Lower leg skin (tissue), 4 donors: ENCODE measurements around the gene PDRG1. TPM values are rescaled to one million over a fixed set of nuclear protein-coding genes. Genes with fewer than 3 reads are reported as not detected.

Experiments used
- DNase-seq, 2 donors: peaks; one replicate each; pipeline ENCODE4 v3.0.0-alpha.2; 2019; ENCODE audit warnings: low spot score in 2 of 2
- H3K4me3 ChIP-seq: fragments of 200-600 bp; sonication (generic); 2 replicates; pipeline ENCODE4 v1.5.1; 2017; ENCODE audit warnings: mild to moderate bottlenecking, low read depth; ENCODE audit not compliant: poor library complexity, severe bottlenecking
- CTCF ChIP-seq, 3 donors: fragments of 450-650 bp; IDR thresholded peaks; one replicate each; pipeline ENCODE4 v1.5.1; 2016; ENCODE audit warnings: antibody characterized with exemption in 3 of 3, mild to moderate bottlenecking in 3 of 3, moderate library complexity in 2 of 3
- POLR2A ChIP-seq, 2 donors: fragments of 450-650 bp; IDR thresholded peaks; one replicate each; pipeline ENCODE4 v1.6.1; 2016 to 2017; ENCODE audit warnings: antibody characterized with exemption in 2 of 2, mild to moderate bottlenecking in 1 of 2, moderate library complexity in 1 of 2
- WGBS, 2 donors: methylation state at CpG; one replicate each; pipeline ENCODE4 v1.1.5; 2018; 5-methylcytosine and 5-hydroxymethylcytosine counted together
- intact Hi-C: fragments of 100-400 bp; cut with DNase I; formaldehyde crosslinking; loops from one replicate; pipeline ENCODE4 v1.15.0; 2023; ENCODE audit warnings: low total_unique reads
- total RNA-seq, 4 donors: library from RNA; depleted of rRNA; stranded (reverse); fragments of >200 nt; gene quantifications; one replicate each; pipeline ENCODE4 v1.1.0, GENCODE V29; 2016

Gene PDRG1
- total RNA-seq, 4 donors from 2014 or later: 10.9 to 18.0 (median 13.0) TPM

GRCh38 chr20:31908424-31908823, 43.4 kb downstream of the PDRG1 start:
- 60 to 68% methylated on average over 11 of the region's 11 CpGs for WGBS, 2 donors
- TF ChIP-seq CTCF (IDR thresholded peaks at IDR 0.05): no peak
- no peak for TF ChIP-seq POLR2A (IDR thresholded peaks at IDR 0.05)
- intact Hi-C loops: no loop called here
- no peak for DNase-seq
- no peak overlapping the region for H3K4me3 ChIP-seq

DNA sequence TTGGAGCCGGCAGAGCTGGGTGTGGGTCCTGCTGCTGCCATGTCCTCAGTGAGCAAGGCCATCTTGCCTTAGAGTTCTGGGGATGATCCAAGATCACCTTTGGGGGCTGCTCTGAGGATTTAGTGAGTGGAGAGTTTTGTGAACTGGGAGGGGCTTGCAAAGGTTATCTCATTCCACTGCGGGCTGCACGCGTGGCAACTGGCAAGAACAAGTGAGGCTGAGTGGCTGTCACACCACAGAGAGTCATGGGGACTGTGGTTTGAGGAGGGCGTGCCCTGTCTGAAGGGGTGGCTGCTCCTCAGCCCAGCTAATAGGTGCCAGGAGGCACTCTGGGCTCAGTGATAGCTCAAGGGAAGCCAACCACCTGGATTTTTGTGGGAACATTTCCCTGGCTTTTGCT, 43.8 kb downstream of the PDRG1 start:
- intact Hi-C loops: no loop called here
- no peak for DNase-seq

DNA sequence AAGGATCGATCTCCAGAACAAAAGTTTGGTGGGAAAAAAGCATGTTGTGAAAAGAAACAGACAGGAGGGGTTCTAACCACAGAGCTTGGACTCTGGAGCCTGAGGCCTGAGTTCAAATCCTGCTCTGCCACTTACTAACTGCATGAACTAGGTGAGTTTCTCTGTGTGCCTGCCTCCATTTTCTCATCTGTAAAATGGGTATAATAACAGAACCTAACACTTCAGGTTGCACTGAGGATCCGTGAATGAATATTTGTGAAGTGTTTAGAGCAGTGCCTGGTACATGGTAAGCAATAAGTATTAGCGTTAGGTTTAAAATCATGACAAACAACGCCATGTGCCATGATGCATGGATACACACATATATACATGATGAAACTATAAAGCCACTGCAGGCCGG, 44.8 kb downstream of the PDRG1 start:
- TF ChIP-seq POLR2A (IDR thresholded peaks at IDR 0.05) (no peak), CTCF (IDR thresholded peaks at IDR 0.05) (no peak)
- DNase-seq: no peak
- no peak overlapping the region for H3K4me3 ChIP-seq
- intact Hi-C loops: no loop called here
- WGBS, 2 donors: 94 to 96% methylated on average over 5 of the region's 5 CpGs

More for the DNA sequence above, 43.8 kb downstream of the PDRG1 start:
- TF ChIP-seq CTCF (IDR thresholded peaks at IDR 0.05): no peak
- no peak for TF ChIP-seq POLR2A (IDR thresholded peaks at IDR 0.05)
- no peak overlapping the region for H3K4me3 ChIP-seq
- 76 to 83% methylated on average over 5 of the region's 5 CpGs for WGBS, 2 donors

GRCh38 chr20:31906001-31906400, 45.8 kb downstream of the PDRG1 start:
- intact Hi-C loops: no loop called here
- TF ChIP-seq CTCF (IDR thresholded peaks at IDR 0.05): no peak
- no peak for TF ChIP-seq POLR2A (IDR thresholded peaks at IDR 0.05)
- DNase-seq: no peak
- H3K4me3 ChIP-seq: no peak overlapping the region
- 79% methylated on average over 5 of the region's 5 CpGs for WGBS, 2 donors

GRCh38 chr20:31903627-31904386, 48.0 kb downstream of the PDRG1 start:
- intact Hi-C loops: no loop called here
- WGBS, 2 donors: 65 to 82% methylated on average over 1 of the region's 1 CpG

More at GRCh38 chr20:31903627-31904386, 48.0 kb downstream of the PDRG1 start:
- no peak for TF ChIP-seq POLR2A (IDR thresholded peaks at IDR 0.05)
- TF ChIP-seq CTCF (IDR thresholded peaks at IDR 0.05): no peak
- DNase-seq: no peak
- H3K4me3 ChIP-seq: no peak overlapping the region
